Epithelial cell of proximal tubule (primary cell): ENCODE results near the gene PANX2. TPM values are rescaled to one million over a fixed set of nuclear protein-coding genes. Genes with fewer than 3 reads are reported as not detected.

Source experiments
- DNase-seq: peaks from one replicate; pipeline ENCODE4 v3.0.0-alpha.2; 2011; ENCODE audit warnings: low read depth
- H3K4me3 ChIP-seq: 2 replicates; pipeline ENCODE4 v1.5.1; 2011; ENCODE audit warnings: low read depth, mild to moderate bottlenecking, low read length
- total RNA-seq: library from RNA; depleted of rRNA; stranded (reverse); fragments of >200 nt; gene quantifications from 2 replicates; pipeline ENCODE4 v1.2.3, GENCODE V29; 2015
- TF ChIP-seq, protein P1 (sequence below): conservative IDR thresholded peaks from 2 replicates; pipeline ENCODE4 v1.5.1; 2012; ENCODE audit warnings: low read depth, mild to moderate bottlenecking, low read length

PANX2 gene
- total RNA-seq, 1 donor from 2014 or later = 0.12 TPM

DNA sequence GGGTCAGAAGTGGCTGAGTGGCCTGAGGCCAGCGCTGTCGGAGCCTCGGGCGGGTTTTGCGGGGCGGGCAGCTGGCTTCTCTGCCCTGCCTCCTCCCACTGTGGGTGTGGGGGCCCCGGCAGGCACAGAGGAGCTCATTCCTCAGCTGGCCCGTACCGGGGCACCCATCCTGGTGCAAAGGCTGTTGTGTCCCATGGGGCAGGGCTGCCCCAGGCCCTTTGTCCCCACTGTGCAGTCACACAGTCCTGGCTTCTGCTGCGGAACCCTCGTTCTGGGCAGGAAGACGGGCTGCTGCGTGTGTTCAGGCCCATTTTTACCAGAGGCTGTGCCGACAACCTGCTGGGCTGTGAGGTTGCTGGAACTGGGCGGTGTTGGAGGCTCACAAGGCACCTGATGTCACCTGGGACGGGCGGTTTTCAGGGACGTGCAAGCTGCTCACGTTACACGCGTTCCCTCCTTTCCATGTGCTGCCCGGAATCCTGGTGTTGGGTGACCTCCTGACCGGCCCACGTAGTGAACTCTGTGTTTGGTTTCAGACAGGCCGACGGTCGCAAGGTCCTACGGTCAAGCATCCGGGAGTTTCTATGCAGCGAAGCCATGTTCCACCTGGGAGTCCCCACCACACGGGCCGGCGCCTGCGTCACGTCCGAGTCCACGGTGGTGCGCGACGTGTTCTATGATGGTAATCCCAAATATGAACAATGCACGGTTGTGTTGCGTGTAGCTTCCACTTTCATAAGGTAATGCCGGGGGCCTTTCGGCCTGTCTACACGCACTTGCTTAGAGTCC, 35.4 kb downstream of the PANX2 start:
- H3K4me3 ChIP-seq = no peak overlapping the region
- TF ChIP-seq, protein P1, sequence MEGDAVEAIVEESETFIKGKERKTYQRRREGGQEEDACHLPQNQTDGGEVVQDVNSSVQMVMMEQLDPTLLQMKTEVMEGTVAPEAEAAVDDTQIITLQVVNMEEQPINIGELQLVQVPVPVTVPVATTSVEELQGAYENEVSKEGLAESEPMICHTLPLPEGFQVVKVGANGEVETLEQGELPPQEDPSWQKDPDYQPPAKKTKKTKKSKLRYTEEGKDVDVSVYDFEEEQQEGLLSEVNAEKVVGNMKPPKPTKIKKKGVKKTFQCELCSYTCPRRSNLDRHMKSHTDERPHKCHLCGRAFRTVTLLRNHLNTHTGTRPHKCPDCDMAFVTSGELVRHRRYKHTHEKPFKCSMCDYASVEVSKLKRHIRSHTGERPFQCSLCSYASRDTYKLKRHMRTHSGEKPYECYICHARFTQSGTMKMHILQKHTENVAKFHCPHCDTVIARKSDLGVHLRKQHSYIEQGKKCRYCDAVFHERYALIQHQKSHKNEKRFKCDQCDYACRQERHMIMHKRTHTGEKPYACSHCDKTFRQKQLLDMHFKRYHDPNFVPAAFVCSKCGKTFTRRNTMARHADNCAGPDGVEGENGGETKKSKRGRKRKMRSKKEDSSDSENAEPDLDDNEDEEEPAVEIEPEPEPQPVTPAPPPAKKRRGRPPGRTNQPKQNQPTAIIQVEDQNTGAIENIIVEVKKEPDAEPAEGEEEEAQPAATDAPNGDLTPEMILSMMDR = no peak
- DNase-seq = no peak

GRCh38 chr22:50206599-50206998, 36.1 kb downstream of the PANX2 start:
- no peak for DNase-seq
- no peak overlapping the region for H3K4me3 ChIP-seq
- TF ChIP-seq, protein P1 = peak; percentile 59

DNA sequence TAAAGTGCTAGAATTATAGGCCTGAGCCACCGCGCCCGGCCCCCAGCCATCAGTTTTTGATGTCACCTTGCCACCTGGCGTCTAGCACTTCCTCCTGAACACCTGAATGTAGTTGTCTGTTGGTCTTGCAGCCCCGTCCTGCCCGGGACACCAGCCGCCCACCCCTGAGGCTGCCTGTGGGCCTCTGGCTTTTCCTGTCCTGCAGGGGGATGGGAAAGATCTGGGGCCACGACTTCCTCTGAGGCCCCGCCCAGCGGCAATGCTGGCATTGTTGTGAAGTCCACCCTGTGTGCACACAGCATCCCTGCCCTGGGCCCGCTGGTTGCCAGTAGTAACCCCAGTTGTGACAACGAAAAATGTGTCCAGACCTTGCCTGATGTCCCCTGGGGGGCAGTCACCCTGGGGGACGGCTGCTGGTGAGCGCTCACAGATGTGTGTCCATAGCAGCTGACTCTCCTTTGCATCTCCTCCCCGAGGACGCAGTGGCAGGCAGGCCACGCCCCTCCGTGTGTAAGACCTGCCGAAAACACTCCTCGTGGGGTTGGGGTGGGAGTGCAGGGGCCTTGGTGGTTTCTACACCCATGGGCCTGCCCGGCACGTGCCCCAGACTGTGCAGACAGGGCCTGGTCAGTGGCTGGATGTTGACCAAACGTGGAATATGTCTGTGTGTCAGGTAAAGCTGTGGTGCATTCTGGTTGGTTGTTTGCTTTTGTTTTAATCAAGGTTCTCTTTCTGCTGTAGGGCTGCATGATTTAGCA, 37.0 kb downstream of the PANX2 start:
- no peak for DNase-seq
- H3K4me3 ChIP-seq = no peak overlapping the region
- TF ChIP-seq, protein P1 = no peak

GRCh38 chr22:50208430-50208938, 38.0 kb downstream of the PANX2 start:
- no peak overlapping the region for H3K4me3 ChIP-seq
- TF ChIP-seq, protein P1 = no peak
- no peak for DNase-seq

GRCh38 chr22:50208939-50209892, 38.7 kb downstream of the PANX2 start:
- H3K4me3 ChIP-seq = no peak overlapping the region
- no peak for DNase-seq
- TF ChIP-seq, protein P1 = no peak

GRCh38 chr22:50209893-50210292, 39.4 kb downstream of the PANX2 start:
- TF ChIP-seq, protein P1 = peak; percentile 90
- DNase-seq = no peak
- H3K4me3 ChIP-seq = no peak overlapping the region
